HG03159 (cell line): ENCODE measurements around the gene COL21A1.

ENCODE experiments used
- ATAC-seq: cut with Tn5 transposase; IDR thresholded peaks from one replicate; pipeline ENCODE4 v1.9.1; 2021; ENCODE audit warnings: mild to moderate bottlenecking, moderate library complexity; ENCODE audit not compliant: unreplicated experiment

The COL21A1 gene

GRCh38 chr6:56140090-56140489 lies 107.3 kb downstream of the COL21A1 start:
- ATAC-seq, result no peak

DNA sequence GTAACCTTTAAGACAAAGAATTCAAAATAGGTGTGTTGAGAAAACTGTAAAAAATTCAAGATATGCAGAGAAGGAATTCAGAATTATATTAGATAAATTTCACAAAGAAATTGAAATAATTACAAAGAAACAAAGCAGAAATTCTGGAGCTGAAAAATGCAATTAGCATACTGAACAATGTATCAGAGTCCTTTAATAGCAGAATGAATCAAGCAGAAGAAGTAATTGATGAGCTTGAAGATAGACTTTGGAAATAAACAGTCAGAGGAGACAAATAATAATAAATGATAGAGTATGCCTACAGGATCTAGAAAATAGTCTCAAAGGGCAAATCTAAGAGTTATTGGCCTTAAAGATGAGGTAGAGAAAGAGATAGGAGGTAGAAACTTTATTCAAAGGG lies 131.7 kb downstream of the COL21A1 start:
- ATAC-seq, result no peak

GRCh38 chr6:56109149-56109548 lies 138.2 kb downstream of the COL21A1 start:
- no peak for ATAC-seq

DNA sequence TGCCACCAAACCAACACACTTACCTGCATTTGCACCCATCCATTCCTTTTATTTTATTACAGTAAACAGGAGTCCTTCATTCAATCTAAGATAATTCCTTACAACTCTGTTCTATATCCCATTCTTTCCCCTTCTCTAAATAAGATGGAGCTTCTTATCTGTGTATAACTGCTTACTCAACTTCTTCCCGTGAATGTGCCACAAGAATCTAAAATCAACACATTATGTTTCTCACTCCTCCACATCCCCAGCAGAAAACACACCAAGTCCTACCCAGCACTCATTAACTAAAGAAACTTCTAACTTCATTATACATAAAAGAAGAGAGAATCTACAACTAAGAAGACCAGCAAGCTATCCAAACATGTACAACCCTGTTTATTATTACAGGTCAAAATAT lies 141.1 kb downstream of the COL21A1 start:
- ATAC-seq, result no peak

DNA sequence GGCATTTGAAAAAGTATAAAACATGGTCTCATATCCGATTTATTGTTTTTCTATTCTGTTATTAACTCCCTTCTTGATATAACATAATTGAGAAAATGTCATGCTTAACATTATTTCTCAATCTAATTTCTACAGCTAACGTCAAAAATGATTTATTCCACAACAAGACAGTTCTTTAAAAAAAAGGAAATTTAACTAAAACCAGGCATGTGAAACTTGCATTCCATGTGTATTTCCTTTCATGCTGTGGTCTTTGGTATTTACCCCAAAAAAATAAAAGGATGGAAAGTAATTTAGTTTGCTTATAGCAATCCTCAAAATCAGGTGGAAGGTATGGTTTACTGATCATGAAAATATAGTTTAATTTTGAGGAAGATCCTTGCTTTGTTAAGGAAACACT lies 142.8 kb downstream of the COL21A1 start:
- no peak for ATAC-seq

DNA sequence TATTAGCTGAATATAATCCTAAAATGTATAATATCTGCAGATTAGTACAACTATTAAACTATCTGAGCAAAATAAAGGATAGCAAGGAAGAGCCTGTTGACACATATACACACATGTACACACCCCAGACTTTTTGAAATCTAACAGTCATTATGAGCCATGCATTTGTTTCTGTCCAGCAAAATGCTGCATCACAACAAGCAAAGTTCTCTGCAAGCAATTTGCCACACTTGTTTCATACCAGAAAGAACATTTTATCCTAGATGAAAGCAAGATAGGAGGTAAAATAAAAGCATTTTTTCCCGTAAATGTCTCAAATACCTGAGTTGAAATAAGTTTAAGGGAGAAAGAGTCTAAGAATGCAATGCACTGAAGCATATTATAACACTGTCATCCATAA lies 145.2 kb downstream of the COL21A1 start:
- ATAC-seq, result no peak

GRCh38 chr6:56101141-56101553 lies 146.2 kb downstream of the COL21A1 start:
- no peak for ATAC-seq

- no peak for ATAC-seq
Measured at GRCh38 chr6:56096946-56097621, 150.3 kb downstream of the COL21A1 start.

GRCh38 chr6:56096541-56096940 lies 150.8 kb downstream of the COL21A1 start:
- ATAC-seq, result no peak

DNA sequence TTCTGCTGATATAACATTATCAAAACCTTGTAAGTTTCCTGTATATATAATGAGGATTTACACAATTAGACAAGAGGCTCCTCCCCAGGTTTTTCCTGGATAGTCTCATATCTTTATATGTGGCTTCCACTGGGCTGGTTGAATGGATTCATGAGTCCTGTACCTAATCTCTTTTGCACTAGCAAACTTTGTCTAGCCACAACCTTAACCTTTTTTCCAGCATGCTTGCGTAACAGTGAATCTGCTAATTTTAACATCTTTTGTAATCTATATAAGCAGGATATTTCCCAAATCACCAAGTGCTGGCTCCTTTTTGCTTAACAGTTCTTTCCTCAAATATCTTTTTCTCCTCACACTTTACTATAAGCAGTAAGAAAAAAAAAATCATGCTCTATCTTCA lies 153.6 kb downstream of the COL21A1 start:
- ATAC-seq, result no peak

- ATAC-seq, result no peak
Measured at GRCh38 chr6:56091159-56091869, 156.1 kb downstream of the COL21A1 start.

- no peak for ATAC-seq
Measured at GRCh38 chr6:56088641-56089040, 158.7 kb downstream of the COL21A1 start.

GRCh38 chr6:56087421-56087820 lies 160.0 kb downstream of the COL21A1 start:
- no peak for ATAC-seq

GRCh38 chr6:56079751-56080540 lies 167.4 kb downstream of the COL21A1 start:
- no peak for ATAC-seq

DNA sequence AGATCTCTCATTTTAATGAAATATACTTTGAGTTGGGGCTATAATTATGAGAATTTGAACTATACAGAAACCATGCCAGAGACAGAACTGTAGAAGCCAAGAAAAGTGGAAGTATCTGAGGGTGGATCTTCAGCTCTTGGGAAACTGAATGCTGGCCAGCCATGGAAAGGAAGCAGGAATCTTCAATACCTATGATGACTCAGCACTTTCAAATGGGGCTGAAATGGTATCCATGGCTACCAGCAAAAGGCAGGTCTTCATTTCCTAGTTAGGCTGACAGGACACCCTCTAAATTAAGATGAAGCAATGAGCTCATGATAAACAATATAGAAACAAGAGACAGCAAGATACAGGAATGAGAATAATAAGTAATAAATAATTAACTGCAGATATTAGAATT lies 171.3 kb downstream of the COL21A1 start:
- no peak for ATAC-seq

DNA sequence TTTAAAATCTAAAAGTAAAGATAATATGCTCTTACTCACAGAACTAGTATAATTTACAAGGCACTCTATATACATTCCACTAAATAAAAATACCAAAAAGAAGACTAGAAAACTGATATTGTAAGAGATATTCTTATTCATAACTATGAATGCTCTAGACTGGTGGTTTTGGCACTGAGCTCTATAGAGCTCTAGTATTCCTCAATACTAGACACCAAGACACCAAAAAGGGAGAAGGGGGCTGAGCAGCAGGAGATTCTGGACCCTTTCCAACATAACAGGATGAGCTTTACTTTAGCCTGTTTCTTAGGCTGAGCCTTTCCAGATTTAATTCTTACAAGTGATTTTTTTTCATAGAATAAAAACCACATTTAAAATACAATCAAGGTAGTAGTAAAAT lies 173.6 kb downstream of the COL21A1 start:
- ATAC-seq, result no peak

DNA sequence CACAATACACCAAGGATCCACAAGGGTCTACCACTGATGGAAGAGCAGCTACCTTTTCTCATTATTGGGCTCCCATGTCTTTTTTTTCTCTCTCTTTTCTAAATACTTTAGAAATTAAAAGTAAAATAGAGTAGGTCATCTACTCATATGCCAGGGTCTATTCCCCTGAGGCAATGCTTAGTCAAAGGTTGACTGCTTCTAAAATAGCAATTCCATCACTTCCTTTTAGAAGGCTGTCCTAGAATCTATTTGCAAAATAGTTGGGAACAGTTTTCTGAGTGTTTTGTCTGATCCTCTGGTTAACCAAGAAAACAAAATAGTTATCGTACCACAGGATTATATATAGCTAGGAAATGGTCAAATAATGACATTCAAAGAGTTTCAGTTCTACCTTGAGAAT lies 174.1 kb downstream of the COL21A1 start:
- no peak for ATAC-seq

DNA sequence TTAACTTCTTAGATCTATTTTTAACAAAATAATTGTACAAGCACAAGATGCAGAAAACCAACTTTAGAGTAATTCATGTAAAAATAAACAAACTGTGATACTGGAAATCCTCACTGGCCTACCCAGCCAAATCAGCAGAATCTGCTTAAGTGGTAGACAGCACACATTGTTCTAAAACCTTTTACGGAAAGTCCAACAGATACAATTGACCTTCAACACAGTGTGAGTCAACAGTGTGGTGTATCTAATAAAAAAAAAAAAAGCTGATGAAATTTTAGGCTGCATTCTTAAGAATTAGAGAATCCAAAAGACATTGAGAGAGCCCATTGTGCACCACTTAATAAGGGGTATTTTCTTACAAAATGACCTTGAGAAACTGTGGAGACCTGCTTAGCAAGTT lies 174.5 kb downstream of the COL21A1 start:
- ATAC-seq, result no peak

DNA sequence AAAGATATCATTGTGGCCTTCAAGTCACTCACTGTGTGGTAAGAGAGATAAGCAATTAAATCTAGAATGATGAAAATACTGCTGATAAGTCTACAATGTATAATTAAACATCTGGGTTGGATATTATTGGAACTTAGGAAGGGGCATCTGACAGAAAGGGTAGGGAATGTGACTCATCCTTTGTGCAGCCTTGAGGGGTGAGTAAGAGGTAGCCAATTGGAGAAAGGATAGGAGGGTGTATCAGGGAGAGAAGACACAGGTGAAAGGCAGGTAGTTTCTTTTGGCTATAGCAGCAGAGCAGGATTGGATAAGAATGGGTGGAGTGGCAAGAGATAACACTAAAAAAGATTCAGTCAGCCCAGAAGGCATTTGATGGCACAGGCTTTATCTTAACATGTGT lies 182.0 kb downstream of the COL21A1 start:
- ATAC-seq, result no peak

DNA sequence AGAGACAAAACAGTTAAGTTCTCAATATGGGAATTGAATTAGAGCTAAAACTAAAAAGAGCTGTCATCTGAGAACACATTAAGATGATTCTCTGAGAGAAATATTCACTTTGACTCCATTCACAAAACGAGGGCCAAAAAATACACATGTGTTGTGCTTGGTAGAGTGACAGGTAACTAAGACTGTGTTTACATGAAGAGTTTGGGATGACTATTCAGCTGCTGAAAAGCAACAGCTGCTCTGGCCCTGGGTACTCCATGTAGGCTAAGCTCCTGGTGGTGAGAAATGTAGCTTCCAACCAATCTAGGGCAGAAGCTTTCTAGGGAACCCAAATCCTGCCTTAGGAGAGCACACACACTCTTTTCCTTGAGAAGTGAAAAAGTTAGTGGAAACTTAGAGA lies 184.5 kb downstream of the COL21A1 start:
- no peak for ATAC-seq

GRCh38 chr6:56058636-56059035 lies 188.7 kb downstream of the COL21A1 start:
- no peak for ATAC-seq
